Parathyroid adenoma (tissue), 2 donors: Measurements from ENCODE around the gene EPHX1.
"Not testable (repeated sequence)": the region's sequence is repeated elsewhere in the genome, so short reads cannot be mapped to it uniquely, and the experiment has no call there.

ENCODE experiments used
- H2AFZ ChIP-seq: fragments of 300-600 bp; sonication (generic); one replicate; pipeline ENCODE4 v1.7.0; 2017; ENCODE audit warnings: antibody characterized with exemption, mild to moderate bottlenecking
- H3K27ac ChIP-seq: fragments of 300-600 bp; sonication (generic); one replicate; pipeline ENCODE4 v1.7.0; 2017
- H3K27me3 ChIP-seq: fragments of 300-600 bp; sonication (generic); one replicate; pipeline ENCODE4 v1.7.0; 2017; ENCODE audit warnings: low read length; ENCODE audit not compliant: control insufficient read depth, insufficient read depth
- H3K36me3 ChIP-seq: fragments of 300-600 bp; sonication (generic); one replicate; pipeline ENCODE4 v1.7.0; 2017; ENCODE audit warnings: low read length; ENCODE audit not compliant: control insufficient read depth, insufficient read depth
- H3K4me1 ChIP-seq: fragments of 300-600 bp; sonication (generic); one replicate; pipeline ENCODE4 v1.7.0; 2017; ENCODE audit warnings: control low read depth
- H3K4me2 ChIP-seq: fragments of 300-600 bp; sonication (generic); one replicate; pipeline ENCODE4 v1.7.0; 2017; ENCODE audit warnings: low read length
- H3K4me3 ChIP-seq: fragments of 300-600 bp; sonication (generic); one replicate; pipeline ENCODE4 v1.7.0; 2017; ENCODE audit warnings: low read depth, low read length
- H3K79me2 ChIP-seq: fragments of 300-600 bp; sonication (generic); one replicate; pipeline ENCODE4 v1.7.0; 2017; ENCODE audit warnings: control low read depth
- H3K9ac ChIP-seq: fragments of 300-600 bp; sonication (generic); one replicate; pipeline ENCODE4 v1.7.0; 2017; ENCODE audit warnings: mild to moderate bottlenecking
- H3K9me3 ChIP-seq: fragments of 300-600 bp; sonication (generic); one replicate; pipeline ENCODE4 v1.7.0; 2017; ENCODE audit warnings: low read length; ENCODE audit not compliant: control insufficient read depth
- TF ChIP-seq, protein P1 (sequence below): fragments of 300-600 bp; sonication (generic); IDR thresholded peaks from one replicate; pipeline ENCODE4 v1.7.0; 2017; ENCODE audit warnings: antibody characterized with exemption, mild to moderate bottlenecking
- donor health status: primary hyperparathyroidism.

Gene EPHX1

DNA sequence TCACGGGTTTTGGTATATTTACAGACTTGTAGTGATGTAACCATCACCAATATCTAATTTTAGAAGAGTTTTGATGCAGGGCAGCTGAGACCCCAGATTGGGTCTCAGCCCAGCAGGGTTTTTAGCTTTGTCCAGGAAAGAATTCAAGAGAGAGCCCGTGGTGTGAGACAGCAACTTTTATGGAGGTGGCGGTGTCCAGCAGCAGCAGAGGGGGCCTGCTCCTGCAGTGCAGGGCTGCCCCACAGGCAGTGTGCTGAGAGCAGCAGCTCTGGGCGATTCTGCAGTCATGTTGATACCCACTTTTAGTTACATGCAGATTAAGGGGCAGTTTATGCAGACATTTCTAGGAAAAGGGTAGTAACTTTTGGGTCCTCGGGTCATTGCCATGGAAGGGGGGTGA, 1.8 kb upstream of the EPHX1 start:
- Histone ChIP-seq H3K79me2 (no peaks in the 10 kb centered on the region), H3K9ac (no peak overlapping the region), H3K4me1 (no peaks in the 10 kb centered on the region), H3K4me3 (no peak overlapping the region), H2AFZ (no peak overlapping the region), H3K27ac (no peak overlapping the region), H3K9me3 (no peaks in the 10 kb centered on the region), H3K27me3 (no peaks in the 10 kb centered on the region), H3K36me3 (no peaks in the 10 kb centered on the region), H3K4me2 (no peak overlapping the region)
- TF ChIP-seq, protein P1, sequence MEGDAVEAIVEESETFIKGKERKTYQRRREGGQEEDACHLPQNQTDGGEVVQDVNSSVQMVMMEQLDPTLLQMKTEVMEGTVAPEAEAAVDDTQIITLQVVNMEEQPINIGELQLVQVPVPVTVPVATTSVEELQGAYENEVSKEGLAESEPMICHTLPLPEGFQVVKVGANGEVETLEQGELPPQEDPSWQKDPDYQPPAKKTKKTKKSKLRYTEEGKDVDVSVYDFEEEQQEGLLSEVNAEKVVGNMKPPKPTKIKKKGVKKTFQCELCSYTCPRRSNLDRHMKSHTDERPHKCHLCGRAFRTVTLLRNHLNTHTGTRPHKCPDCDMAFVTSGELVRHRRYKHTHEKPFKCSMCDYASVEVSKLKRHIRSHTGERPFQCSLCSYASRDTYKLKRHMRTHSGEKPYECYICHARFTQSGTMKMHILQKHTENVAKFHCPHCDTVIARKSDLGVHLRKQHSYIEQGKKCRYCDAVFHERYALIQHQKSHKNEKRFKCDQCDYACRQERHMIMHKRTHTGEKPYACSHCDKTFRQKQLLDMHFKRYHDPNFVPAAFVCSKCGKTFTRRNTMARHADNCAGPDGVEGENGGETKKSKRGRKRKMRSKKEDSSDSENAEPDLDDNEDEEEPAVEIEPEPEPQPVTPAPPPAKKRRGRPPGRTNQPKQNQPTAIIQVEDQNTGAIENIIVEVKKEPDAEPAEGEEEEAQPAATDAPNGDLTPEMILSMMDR: no peak

DNA sequence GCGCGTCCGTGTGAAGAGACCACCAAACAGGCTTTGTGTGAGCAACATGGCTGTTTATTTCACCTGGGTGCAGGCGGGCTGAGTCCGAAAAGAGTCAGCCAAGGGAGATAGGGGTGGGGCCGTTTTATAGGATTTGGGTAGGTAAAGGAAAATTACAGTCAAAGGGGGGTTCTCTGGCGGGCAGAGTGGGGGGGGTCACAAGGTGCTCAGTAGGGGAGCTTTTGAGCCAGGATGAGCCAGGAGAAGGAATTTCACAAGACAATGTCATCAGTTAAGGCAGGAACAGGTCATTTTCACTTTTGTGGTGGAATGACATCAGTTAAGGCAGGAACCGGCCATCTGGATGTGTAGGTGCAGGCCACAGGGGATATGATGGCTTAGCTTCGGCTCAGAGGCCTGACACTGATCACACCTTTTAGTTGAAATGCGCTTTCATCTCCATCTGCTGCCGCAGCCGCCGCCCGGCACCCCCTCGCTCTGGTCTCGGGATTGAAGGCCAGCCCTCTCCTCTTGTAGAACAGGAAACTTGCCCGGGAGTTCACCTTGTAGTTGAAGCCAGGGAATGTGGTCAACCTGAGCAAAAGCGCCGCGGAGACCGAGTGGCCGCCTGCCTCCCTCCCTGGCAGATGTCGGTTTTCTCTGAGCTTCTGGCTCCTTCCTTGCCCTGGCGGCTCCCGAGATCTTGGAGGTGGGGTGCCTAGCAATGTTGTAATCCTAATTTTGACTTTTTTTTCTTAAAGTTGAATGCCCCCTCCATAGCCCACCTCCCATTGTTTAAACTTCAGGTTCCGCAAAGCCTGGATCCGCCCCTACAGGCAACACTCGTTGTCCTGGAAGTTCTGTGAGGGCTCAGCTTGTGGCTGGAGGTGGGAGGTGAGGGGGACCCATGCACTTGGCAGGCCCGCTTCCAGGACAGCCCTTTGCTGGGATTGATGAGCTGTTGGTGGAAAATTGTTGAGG, 935 bp downstream of the EPHX1 start:
- not testable (repeated sequence) for H3K27me3 ChIP-seq, H3K36me3 ChIP-seq, H3K4me1 ChIP-seq, H3K79me2 ChIP-seq, H3K9me3 ChIP-seq
- Histone ChIP-seq H3K4me3 (peak overlapping the region; percentile 60), H3K4me2 (peak overlapping the region; percentile 88), H3K9ac (peak overlapping the region; percentile 53), H3K27ac (peak overlapping the region; percentile 61), H2AFZ (peak overlapping the region; percentile 58)

DNA sequence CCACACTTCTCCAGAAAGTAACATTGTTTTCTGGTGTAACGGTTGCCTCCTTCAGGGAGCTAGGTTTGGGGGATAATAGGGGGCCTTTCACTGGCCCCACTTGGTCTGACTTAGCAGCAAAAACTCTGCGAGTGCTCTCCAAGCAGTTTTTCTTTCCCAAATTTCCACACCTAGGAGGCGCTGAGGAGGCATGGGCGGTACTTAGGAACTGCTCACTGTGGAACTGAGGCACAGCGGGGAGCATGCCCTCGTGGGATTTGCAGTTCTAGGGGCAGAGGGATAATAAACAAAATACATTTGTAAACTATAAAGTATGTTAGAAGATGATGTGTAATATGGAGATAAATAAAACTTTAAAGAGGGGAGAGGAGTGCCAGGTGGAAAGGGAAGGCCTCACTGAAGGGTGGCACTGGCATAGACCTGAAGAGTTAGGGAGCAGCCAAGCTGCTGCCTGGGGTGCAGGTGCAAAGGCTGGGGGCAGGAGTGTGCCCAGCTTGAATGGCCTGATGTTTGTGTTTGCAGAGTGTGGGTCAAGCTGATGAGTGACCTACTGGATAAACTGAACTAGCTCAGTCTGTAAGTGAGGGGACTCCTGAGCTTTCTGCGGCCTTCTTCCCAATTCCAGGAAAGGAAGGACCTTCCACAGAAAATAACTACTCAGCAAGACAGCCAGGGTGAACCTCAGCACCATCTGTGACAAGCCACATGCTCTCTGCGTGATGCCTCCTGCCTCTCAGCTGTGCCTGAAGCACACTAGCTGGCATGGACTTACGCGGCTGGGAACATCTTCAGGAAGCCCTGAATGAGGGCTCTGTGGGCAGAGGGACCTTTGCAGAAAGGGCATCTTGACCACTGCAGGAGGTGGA, 1.9 kb downstream of the EPHX1 start:
- no peaks in the 10 kb centered on the region for H3K4me1 ChIP-seq
- no peak overlapping the region for H3K4me3 ChIP-seq
- no peaks in the 10 kb centered on the region for H3K27me3 ChIP-seq
- H3K79me2 ChIP-seq: peaks cover 4% of the 10 kb centered on the region
- TF ChIP-seq, protein P1: peak; percentile 8
- H3K9me3 ChIP-seq: no peaks in the 10 kb centered on the region
- no peaks in the 10 kb centered on the region for H3K36me3 ChIP-seq
- H3K9ac ChIP-seq: no peak overlapping the region
- peak overlapping the region; percentile 40 for H3K4me2 ChIP-seq
- H2AFZ ChIP-seq: no peak overlapping the region
- peak overlapping the region; percentile 54 for H3K27ac ChIP-seq

DNA sequence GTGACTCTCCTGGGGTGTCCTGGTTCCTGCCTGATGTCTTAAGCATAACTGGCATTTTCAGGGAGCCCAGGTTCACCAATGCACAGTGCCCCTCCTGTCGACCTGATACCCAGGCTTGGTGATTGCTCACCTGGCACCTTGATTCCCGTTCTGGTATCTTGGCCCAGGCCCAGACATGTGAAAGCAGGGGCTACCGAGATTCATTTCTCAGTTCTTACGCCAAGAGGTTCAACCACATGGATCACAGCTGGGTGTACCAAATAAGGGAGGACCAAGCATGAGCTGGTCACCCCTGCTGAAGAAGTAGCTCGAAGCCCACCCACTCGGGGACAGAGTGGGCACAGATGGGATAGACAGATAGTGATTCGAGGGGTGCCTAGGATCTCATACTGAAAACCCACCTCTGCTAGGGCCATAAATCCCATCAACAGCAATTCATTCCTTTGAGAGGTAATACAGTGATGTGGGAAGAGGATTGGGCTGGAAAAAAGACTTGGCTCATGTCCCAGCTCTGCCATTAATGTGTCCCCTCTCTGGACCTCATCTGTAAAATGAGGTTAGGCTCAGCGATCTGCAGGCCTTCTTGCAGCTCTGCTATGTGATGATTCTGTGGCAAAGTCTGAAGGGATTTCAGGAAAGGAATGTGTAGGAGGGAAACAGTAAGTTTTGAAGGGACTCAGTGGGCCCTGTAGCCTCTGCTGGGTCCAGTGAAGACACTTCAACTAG, 2.7 kb downstream of the EPHX1 start:
- Histone ChIP-seq H3K27me3 (no peaks in the 10 kb centered on the region), H3K9me3 (no peaks in the 10 kb centered on the region), H3K79me2 (peaks cover 4% of the 10 kb centered on the region), H3K4me1 (no peaks in the 10 kb centered on the region), H3K36me3 (no peaks in the 10 kb centered on the region), H3K27ac (peak overlapping the region; percentile 54), H3K4me3 (no peak overlapping the region), H3K9ac (no peak overlapping the region), H2AFZ (no peak overlapping the region), H3K4me2 (no peak overlapping the region)
- TF ChIP-seq, protein P1: no peak
